ENCODE results near the gene LRRK1.

GRCh38 chr15:100931143-100931890 is 12.2 kb downstream of the LRRK1 start:
- no peak for TF ChIP-seq CTCF (IDR thresholded peaks at IDR 0.05; ENCODE audit: low read length)
- no peak for TF ChIP-seq EZH2 (IDR thresholded peaks at IDR 0.05; ENCODE audit: borderline replicate concordance, low read length)
